CD4-positive, CD25-positive, alpha-beta regulatory T cell (primary cell): ENCODE data around the gene GCN1. TPM values are rescaled to one million over a fixed set of nuclear protein-coding genes. Genes with fewer than 3 reads are reported as not detected.
"Not testable (repeated sequence)": the region's sequence is repeated elsewhere in the genome, so short reads cannot be mapped to it uniquely, and the experiment has no call there.

Experiments
- ATAC-seq, 2 donors: fragments of 150-1000 bp; cut with Tn5 transposase; one replicate each; pipeline ENCODE4 v1.10.0; 2021; ENCODE audit warnings: low read depth in 2 of 2, moderate number of reproducible peaks in 2 of 2, moderate library complexity in 1 of 2
- DNase-seq, 3 donors: peaks; one replicate each; pipeline versions ENCODE4 v3.0.0 to v3.0.0-alpha.2; 2012 to 2022; ENCODE audit warnings: mixed read lengths in 1 of 3
- H3K27ac ChIP-seq: one replicate; pipeline ENCODE4 v1.7.0; 2013; ENCODE audit warnings: mild to moderate bottlenecking, low read length; ENCODE audit not compliant: insufficient read depth, poor library complexity, severe bottlenecking
- H3K27me3 ChIP-seq: one replicate; pipeline ENCODE4 v1.7.0; 2013; ENCODE audit warnings: low read length; ENCODE audit not compliant: control insufficient read depth, insufficient read depth
- H3K36me3 ChIP-seq: one replicate; pipeline ENCODE4 v1.7.0; 2013; ENCODE audit warnings: mild to moderate bottlenecking, low read length, moderate library complexity; ENCODE audit not compliant: control insufficient read depth, insufficient read depth
- H3K4me1 ChIP-seq: 2 replicates; pipeline ENCODE4 v1.7.0; 2013; ENCODE audit warnings: mild to moderate bottlenecking, low read length; ENCODE audit not compliant: insufficient read depth, control insufficient read depth, poor library complexity, severe bottlenecking
- H3K4me3 ChIP-seq: one replicate; pipeline ENCODE4 v1.7.0; 2013; ENCODE audit warnings: low read depth, mild to moderate bottlenecking, low read length, moderate library complexity
- H3K9me3 ChIP-seq, 2 experiments: 1 replicate in 1 of 2; 2 replicates in 1 of 2; pipeline ENCODE4 v1.7.0; 2013; ENCODE audit warnings: low read length in 2 of 2, mild to moderate bottlenecking in 1 of 2, moderate library complexity in 1 of 2; ENCODE audit not compliant: control insufficient read depth in 2 of 2
- H3K27ac Mint-ChIP-seq, 3 donors: one replicate each; pipeline ENCODE4 v1.8.0; 2020 to 2022; ENCODE audit warnings: mild to moderate bottlenecking in 3 of 3, mixed read lengths in 3 of 3, moderate library complexity in 2 of 3
- H3K27me3 Mint-ChIP-seq: one replicate; pipeline ENCODE4 v1.8.0; 2022; ENCODE audit warnings: mild to moderate bottlenecking, mixed read lengths
- H3K36me3 Mint-ChIP-seq: one replicate; pipeline ENCODE4 v1.8.0; 2020; ENCODE audit warnings: mixed read lengths
- H3K4me1 Mint-ChIP-seq, 4 donors: one replicate each; pipeline ENCODE4 v1.8.0; 2020 to 2022; ENCODE audit warnings: mixed read lengths in 4 of 4, mild to moderate bottlenecking in 1 of 4
- H3K4me3 Mint-ChIP-seq, 4 donors: one replicate each; pipeline ENCODE4 v1.8.0; 2020 to 2022; ENCODE audit warnings: mild to moderate bottlenecking in 4 of 4, mixed read lengths in 4 of 4, moderate library complexity in 3 of 4
- H3K9me3 Mint-ChIP-seq, 7 donors: one replicate each; pipeline ENCODE4 v1.8.0; 2020 to 2022; ENCODE audit warnings: mixed read lengths in 7 of 7, mild to moderate bottlenecking in 3 of 7, moderate library complexity in 2 of 7
- polyA plus RNA-seq, 4 donors: library from polyadenylated mRNA; unstranded; fragments of 300-500 nt; fragmentation: Illumina TruSeq; gene quantifications; one replicate each; pipeline ENCODE4 v1.2.3, GENCODE V29; 2021
- total RNA-seq: library from RNA; stranded (reverse); gene quantifications from one replicate; pipeline ENCODE4 v1.2.3, GENCODE V29; 2022

Gene GCN1
- total and polyA plus RNA-seq, 5 donors from 2014 or later = 17.0 to 115 (median 22.5) TPM

DNA sequence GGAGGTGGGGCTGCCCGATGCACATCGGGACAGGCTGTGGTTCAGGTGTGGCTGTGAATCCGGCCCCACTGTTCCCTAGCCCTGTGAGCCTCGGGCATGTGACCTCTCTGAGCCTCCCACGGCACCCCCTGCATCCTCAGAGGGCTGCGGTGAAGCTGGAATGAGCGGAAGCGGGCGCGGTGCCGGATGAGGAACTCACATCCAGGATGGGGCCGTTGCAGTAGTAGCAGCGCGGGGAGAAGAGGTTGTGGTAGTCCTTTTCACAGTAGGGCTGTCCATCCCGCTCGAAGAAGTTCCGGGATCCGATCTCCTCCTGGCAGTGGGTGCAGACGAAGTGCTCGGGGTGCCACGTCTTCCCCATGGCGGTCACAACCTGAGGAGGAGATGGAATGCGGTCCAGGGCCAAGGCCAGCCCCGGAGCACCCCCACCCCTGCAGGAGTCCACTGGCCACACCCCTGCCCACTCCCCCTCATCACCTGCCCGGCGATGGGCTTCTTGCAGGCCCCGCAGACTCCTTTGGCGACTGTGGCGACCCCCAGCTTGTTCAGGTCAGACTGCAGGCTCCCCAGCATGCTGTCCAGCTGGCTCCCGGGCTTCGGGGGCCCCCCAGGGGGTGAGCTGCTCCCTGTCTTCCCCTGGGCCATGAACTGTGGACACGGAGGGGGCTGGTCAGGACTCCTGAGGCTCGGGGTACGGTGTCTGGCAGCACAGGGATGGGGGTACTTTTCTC lies 20.3 kb upstream of the GCN1 start:
- Mint-ChIP-seq H3K36me3 (peaks cover 24% of the 10 kb centered on the region), H3K4me3 (peak overlapping the region in 1 of 4 donors; percentile 24), H3K27ac (peak overlapping the region in 1 of 3 donors; percentile 48), H3K9me3 (peaks cover 0 to 2% (median 0%) of the 10 kb centered on the region in 7 donors), H3K27me3 (peaks cover 4% of the 10 kb centered on the region), H3K4me1 (peaks cover 0 to 4% (median 0%) of the 10 kb centered on the region in 4 donors)
- H3K36me3 ChIP-seq = peaks cover 79% of the 10 kb centered on the region
- no peaks in the 10 kb centered on the region for H3K27me3 ChIP-seq
- no peaks in the 10 kb centered on the region for H3K4me1 ChIP-seq
- no peak for DNase-seq
- H3K27ac ChIP-seq = no peak overlapping the region
- no peaks in the 10 kb centered on the region for H3K9me3 ChIP-seq
- ATAC-seq = no peak
- no peak overlapping the region for H3K4me3 ChIP-seq

- Mint-ChIP-seq H3K27me3 (peaks cover 4% of the 10 kb centered on the region), H3K4me1 (peaks cover 0 to 4% (median 0%) of the 10 kb centered on the region in 4 donors), H3K27ac (no peak overlapping the region), H3K9me3 (peaks cover 0 to 2% (median 0%) of the 10 kb centered on the region in 7 donors), H3K36me3 (peaks cover 24% of the 10 kb centered on the region), H3K4me3 (no peak overlapping the region)
- peaks cover 69% of the 10 kb centered on the region for H3K36me3 ChIP-seq
- H3K4me1 ChIP-seq = no peaks in the 10 kb centered on the region
- DNase-seq (no peak), ATAC-seq (no peak)
- H3K9me3 ChIP-seq = no peaks in the 10 kb centered on the region
- H3K27me3 ChIP-seq = no peaks in the 10 kb centered on the region
- no peak overlapping the region for H3K4me3 ChIP-seq
- H3K27ac ChIP-seq = no peak overlapping the region
Measured at GRCh38 chr12:120213758-120214157, 19.2 kb upstream of the GCN1 start.

GRCh38 chr12:120213182-120213581 lies 18.7 kb upstream of the GCN1 start:
- not testable (repeated sequence) for H3K4me1 Mint-ChIP-seq, ATAC-seq, H3K9me3 Mint-ChIP-seq, H3K9me3 ChIP-seq, H3K27me3 ChIP-seq, H3K4me3 ChIP-seq, H3K27me3 Mint-ChIP-seq, H3K4me1 ChIP-seq, DNase-seq, H3K4me3 Mint-ChIP-seq, H3K27ac ChIP-seq
- Mint-ChIP-seq H3K36me3 (peaks cover 24% of the 10 kb centered on the region), H3K27ac (peak overlapping the region in 1 of 3 donors; percentile 20)
- H3K36me3 ChIP-seq = peaks cover 64% of the 10 kb centered on the region

- no peak for DNase-seq
- Mint-ChIP-seq H3K27me3 (peaks cover 4% of the 10 kb centered on the region), H3K9me3 (peaks cover 0 to 2% (median 0%) of the 10 kb centered on the region in 7 donors), H3K4me1 (peaks cover 0 to 4% (median 0%) of the 10 kb centered on the region in 4 donors), H3K36me3 (peaks cover 24% of the 10 kb centered on the region), H3K4me3 (no peak overlapping the region), H3K27ac (no peak overlapping the region)
- no peak for ATAC-seq
- Histone ChIP-seq H3K36me3 (peaks cover 64% of the 10 kb centered on the region), H3K27me3 (no peaks in the 10 kb centered on the region), H3K4me3 (no peak overlapping the region), H3K27ac (no peak overlapping the region), H3K9me3 (no peaks in the 10 kb centered on the region), H3K4me1 (no peaks in the 10 kb centered on the region)
Measured at GRCh38 chr12:120212301-120212700, 17.8 kb upstream of the GCN1 start.

DNA sequence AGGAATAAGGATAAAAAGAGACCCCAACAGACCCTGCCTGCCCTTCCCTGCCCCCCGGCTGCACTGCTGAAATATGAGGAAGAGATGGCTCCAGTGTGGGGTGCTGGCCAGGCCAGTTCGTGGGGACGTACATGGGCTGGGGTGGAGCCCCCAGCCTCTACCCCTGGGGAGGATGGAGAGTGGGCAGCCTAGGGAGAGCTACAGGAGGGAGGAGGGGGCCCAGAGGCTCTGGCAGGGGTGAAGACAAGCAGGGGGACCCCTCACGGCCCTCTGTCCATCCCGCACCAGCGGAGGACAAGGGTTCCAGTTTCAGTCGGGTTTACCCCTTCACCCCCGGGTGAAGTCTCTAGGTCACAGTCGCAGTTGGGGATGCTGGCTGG lies 17.4 kb upstream of the GCN1 start:
- Mint-ChIP-seq H3K4me1 (peaks cover 0 to 4% (median 0%) of the 10 kb centered on the region in 4 donors), H3K4me3 (peak overlapping the region in 1 of 4 donors; percentile 71), H3K36me3 (peaks cover 24% of the 10 kb centered on the region), H3K9me3 (peaks cover 0 to 2% (median 0%) of the 10 kb centered on the region in 7 donors), H3K27ac (no peak overlapping the region), H3K27me3 (peaks cover 4% of the 10 kb centered on the region)
- Histone ChIP-seq H3K4me3 (no peak overlapping the region), H3K27me3 (no peaks in the 10 kb centered on the region), H3K27ac (no peak overlapping the region), H3K4me1 (no peaks in the 10 kb centered on the region), H3K36me3 (peaks cover 64% of the 10 kb centered on the region), H3K9me3 (no peaks in the 10 kb centered on the region)
- DNase-seq (no peak), ATAC-seq (no peak)

GRCh38 chr12:120211243-120211903 lies 16.9 kb upstream of the GCN1 start:
- Mint-ChIP-seq H3K9me3 (peaks cover 0 to 2% (median 0%) of the 10 kb centered on the region in 7 donors), H3K4me3 (peak overlapping the region in 1 of 4 donors; percentile 71), H3K36me3 (peaks cover 24% of the 10 kb centered on the region), H3K27me3 (peaks cover 4% of the 10 kb centered on the region), H3K27ac (peak overlapping the region in 2 of 3 donors; percentile 34 to 62), H3K4me1 (peaks cover 0 to 4% (median 2%) of the 10 kb centered on the region in 4 donors)
- Histone ChIP-seq H3K27me3 (no peaks in the 10 kb centered on the region), H3K9me3 (no peaks in the 10 kb centered on the region), H3K27ac (no peak overlapping the region), H3K4me1 (no peaks in the 10 kb centered on the region), H3K36me3 (peaks cover 64% of the 10 kb centered on the region), H3K4me3 (no peak overlapping the region)
- ATAC-seq (no peak), DNase-seq (no peak)

DNA sequence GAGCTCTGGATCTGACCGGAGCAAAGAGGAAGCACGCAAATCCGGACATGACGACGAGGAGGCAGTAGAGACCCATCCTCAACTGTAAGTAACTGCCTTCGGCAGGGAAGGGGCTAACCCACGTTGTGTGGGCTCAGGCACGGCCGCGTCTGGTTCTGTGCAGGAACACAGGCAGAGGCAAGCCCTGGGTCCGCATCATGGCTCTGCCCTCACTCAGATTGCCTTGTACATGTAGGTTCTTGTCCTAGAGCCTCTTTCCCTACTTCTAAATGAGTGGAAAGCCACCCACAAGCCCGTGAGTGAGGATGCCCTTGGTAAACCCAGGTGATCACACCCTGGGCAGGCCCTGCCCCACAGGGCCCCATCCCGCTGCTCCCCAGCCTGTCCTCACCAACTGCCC lies 15.3 kb upstream of the GCN1 start:
- Histone ChIP-seq H3K9me3 (no peaks in the 10 kb centered on the region), H3K4me3 (no peak overlapping the region), H3K36me3 (peaks cover 52% of the 10 kb centered on the region), H3K27me3 (no peaks in the 10 kb centered on the region), H3K4me1 (no peaks in the 10 kb centered on the region), H3K27ac (no peak overlapping the region)
- Mint-ChIP-seq H3K27me3 (peaks cover 4% of the 10 kb centered on the region), H3K36me3 (peaks cover 18% of the 10 kb centered on the region), H3K27ac (no peak overlapping the region), H3K4me1 (peaks cover 0 to 5% (median under 1%) of the 10 kb centered on the region in 4 donors), H3K9me3 (peaks cover 0 to 2% (median 0%) of the 10 kb centered on the region in 7 donors), H3K4me3 (no peak overlapping the region)
- ATAC-seq = no peak
- no peak for DNase-seq
